ENCODE data around the gene PPM1J.

- TF ChIP-seq POLR2AphosphoS5 (IDR thresholded peaks at IDR 0.05; ENCODE audit: low read depth, low read length) (0 out of 2 replicates have a peak, but pooled peaks have one; percentile 7), CHD2 (IDR thresholded peaks at IDR 0.05; ENCODE audit: low read length, partially characterized antibody) (peak; percentile 20), SIN3A (IDR thresholded peaks at IDR 0.05; ENCODE audit: borderline replicate concordance, low read depth, low read length) (peak; percentile 17; the same call in 1 of the 2 replicates), ELF1 (IDR thresholded peaks at IDR 0.05) (0 out of 2 replicates have a peak, but pooled peaks have one; percentile 4), FOXJ3 (CRISPR knock-in tag; IDR thresholded peaks at IDR 0.05) (no peak), YY1 (IDR thresholded peaks at IDR 0.05; ENCODE audit: low read depth) (no peak), RFX5 (IDR thresholded peaks at IDR 0.05; ENCODE audit: low read length) (no peak), TAF1 (IDR thresholded peaks at IDR 0.05; ENCODE audit: borderline replicate concordance, low read depth, low read length) (peak; percentile 51), FOXM1 (IDR thresholded peaks at IDR 0.05; ENCODE audit: low read depth) (no peak), NRF1 (IDR thresholded peaks at IDR 0.05; ENCODE audit: low read depth, low read length) (no peak), EP300 (IDR thresholded peaks at IDR 0.05; ENCODE audit: borderline replicate concordance in 1 of 2, low read depth in 1 of 2, low read length in 1 of 2) (no peak)
- TF ChIP-seq, protein P1, sequence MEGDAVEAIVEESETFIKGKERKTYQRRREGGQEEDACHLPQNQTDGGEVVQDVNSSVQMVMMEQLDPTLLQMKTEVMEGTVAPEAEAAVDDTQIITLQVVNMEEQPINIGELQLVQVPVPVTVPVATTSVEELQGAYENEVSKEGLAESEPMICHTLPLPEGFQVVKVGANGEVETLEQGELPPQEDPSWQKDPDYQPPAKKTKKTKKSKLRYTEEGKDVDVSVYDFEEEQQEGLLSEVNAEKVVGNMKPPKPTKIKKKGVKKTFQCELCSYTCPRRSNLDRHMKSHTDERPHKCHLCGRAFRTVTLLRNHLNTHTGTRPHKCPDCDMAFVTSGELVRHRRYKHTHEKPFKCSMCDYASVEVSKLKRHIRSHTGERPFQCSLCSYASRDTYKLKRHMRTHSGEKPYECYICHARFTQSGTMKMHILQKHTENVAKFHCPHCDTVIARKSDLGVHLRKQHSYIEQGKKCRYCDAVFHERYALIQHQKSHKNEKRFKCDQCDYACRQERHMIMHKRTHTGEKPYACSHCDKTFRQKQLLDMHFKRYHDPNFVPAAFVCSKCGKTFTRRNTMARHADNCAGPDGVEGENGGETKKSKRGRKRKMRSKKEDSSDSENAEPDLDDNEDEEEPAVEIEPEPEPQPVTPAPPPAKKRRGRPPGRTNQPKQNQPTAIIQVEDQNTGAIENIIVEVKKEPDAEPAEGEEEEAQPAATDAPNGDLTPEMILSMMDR (IDR thresholded peaks at IDR 0.05) = no peak
- TF ChIP-seq, protein P2, sequence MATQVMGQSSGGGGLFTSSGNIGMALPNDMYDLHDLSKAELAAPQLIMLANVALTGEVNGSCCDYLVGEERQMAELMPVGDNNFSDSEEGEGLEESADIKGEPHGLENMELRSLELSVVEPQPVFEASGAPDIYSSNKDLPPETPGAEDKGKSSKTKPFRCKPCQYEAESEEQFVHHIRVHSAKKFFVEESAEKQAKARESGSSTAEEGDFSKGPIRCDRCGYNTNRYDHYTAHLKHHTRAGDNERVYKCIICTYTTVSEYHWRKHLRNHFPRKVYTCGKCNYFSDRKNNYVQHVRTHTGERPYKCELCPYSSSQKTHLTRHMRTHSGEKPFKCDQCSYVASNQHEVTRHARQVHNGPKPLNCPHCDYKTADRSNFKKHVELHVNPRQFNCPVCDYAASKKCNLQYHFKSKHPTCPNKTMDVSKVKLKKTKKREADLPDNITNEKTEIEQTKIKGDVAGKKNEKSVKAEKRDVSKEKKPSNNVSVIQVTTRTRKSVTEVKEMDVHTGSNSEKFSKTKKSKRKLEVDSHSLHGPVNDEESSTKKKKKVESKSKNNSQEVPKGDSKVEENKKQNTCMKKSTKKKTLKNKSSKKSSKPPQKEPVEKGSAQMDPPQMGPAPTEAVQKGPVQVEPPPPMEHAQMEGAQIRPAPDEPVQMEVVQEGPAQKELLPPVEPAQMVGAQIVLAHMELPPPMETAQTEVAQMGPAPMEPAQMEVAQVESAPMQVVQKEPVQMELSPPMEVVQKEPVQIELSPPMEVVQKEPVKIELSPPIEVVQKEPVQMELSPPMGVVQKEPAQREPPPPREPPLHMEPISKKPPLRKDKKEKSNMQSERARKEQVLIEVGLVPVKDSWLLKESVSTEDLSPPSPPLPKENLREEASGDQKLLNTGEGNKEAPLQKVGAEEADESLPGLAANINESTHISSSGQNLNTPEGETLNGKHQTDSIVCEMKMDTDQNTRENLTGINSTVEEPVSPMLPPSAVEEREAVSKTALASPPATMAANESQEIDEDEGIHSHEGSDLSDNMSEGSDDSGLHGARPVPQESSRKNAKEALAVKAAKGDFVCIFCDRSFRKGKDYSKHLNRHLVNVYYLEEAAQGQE (IDR thresholded peaks at IDR 0.05; ENCODE audit: low read depth, low read length) = no peak
Measured at GRCh38 chr1:112674440-112674985, 40.6 kb downstream of the PPM1J start, which contains the start of gene MOV10.

All from SK-N-SH (cell line).